Activated B cell treated with CpG ODN at 0.5 μM for 24 hours (primary cell): ENCODE data around the gene RTF1. TPM values are rescaled to one million over a fixed set of nuclear protein-coding genes. Genes with fewer than 3 reads are reported as not detected.

Experiments used
- ATAC-seq: fragments of 200-7000 bp; cut with Tn5 transposase; one replicate; pipeline ENCODE4 v1.10.0; 2021; ENCODE audit warnings: low read depth, mild to moderate bottlenecking, moderate library complexity
- CTCF ChIA-PET: fragments of 350-600 bp; sonication (Branson Sonifier 250); formaldehyde crosslinking; loops from one replicate; lab custom pipeline; 2021; ENCODE audit warnings: antibody characterized with exemption; lab: Charles Lee
- POLR2A ChIA-PET: fragments of 350-600 bp; sonication (Branson Sonifier 250); formaldehyde crosslinking; loops from one replicate; lab custom pipeline; 2021; ENCODE audit warnings: antibody characterized with exemption; lab: Charles Lee
- DNase-seq: peaks from one replicate; pipeline ENCODE4 v3.0.0; 2022
- H3K27ac Mint-ChIP-seq: one replicate; pipeline ENCODE4 v1.8.0; 2020; ENCODE audit warnings: mixed read lengths
- H3K27me3 Mint-ChIP-seq: one replicate; pipeline ENCODE4 v1.8.0; 2021; ENCODE audit warnings: mixed read lengths
- H3K36me3 Mint-ChIP-seq: one replicate; pipeline ENCODE4 v1.8.0; 2021; ENCODE audit warnings: low read depth, mixed read lengths
- H3K4me1 Mint-ChIP-seq: one replicate; pipeline ENCODE4 v1.8.0; 2021; ENCODE audit warnings: mixed read lengths
- H3K4me3 Mint-ChIP-seq: one replicate; pipeline ENCODE4 v1.8.0; 2020; ENCODE audit warnings: mild to moderate bottlenecking, mixed read lengths
- H3K9me3 Mint-ChIP-seq: one replicate; pipeline ENCODE4 v1.8.0; 2020; ENCODE audit warnings: mixed read lengths
- CTCF ChIP-seq: fragments of 200-600 bp; IDR thresholded peaks from one replicate; pipeline ENCODE4 v1.8.0; 2022; ENCODE audit warnings: antibody characterized with exemption, mild to moderate bottlenecking
- intact Hi-C: fragments of 100-400 bp; cut with micrococcal nuclease; formaldehyde crosslinking; loops from one replicate; pipeline ENCODE4 v1.15.1; 2024
- total RNA-seq: library from RNA; stranded (reverse); gene quantifications from 2 replicates; pipeline ENCODE4 v1.2.3, GENCODE V29; 2022

RTF1 gene
- total RNA-seq, 1 donor from 2014 or later: 37.2 TPM

- TF ChIP-seq CTCF: no peak
- Mint-ChIP-seq H3K36me3 (peaks cover 42% of the 10 kb centered on the region), H3K27me3 (no peaks in the 10 kb centered on the region), H3K27ac (peak overlapping the region; percentile 73), H3K4me3 (no peak overlapping the region), H3K4me1 (peaks cover 19% of the 10 kb centered on the region), H3K9me3 (no peaks in the 10 kb centered on the region)
- ATAC-seq (no peak), DNase-seq (no peak)
- ChIA-PET POLR2A (interaction anchor here (0.5 to 1.1 kb wide), 4 partner anchors 8 to 70 kb away, joined by 3 to 4 read pairs (median 3); no protein-coding TSS in a partner anchor), CTCF (no interaction called here)
- intact Hi-C loops: loop anchor here (2.0 kb wide), 1 partner anchor 15 kb away; no protein-coding TSS in a partner anchor
Observed at GRCh38 chr15:41482110-41482877, 65.4 kb downstream of the RTF1 start.

- POLR2A ChIA-PET: interaction anchor here (0.5 kb wide), 1 partner anchor 69 kb away, joined by 3 read pairs; no protein-coding TSS in a partner anchor
- DNase-seq (no peak), ATAC-seq (peak; percentile 85)
- intact Hi-C loops: loop anchor here (1.0 to 2.0 kb wide), 2 partner anchors 10 to 16 kb away; partner anchors contain the start of gene ITPKA
- Mint-ChIP-seq H3K27me3 (peaks cover 3% of the 10 kb centered on the region), H3K4me1 (peaks cover 19% of the 10 kb centered on the region), H3K27ac (peak overlapping the region; percentile 73), H3K4me3 (no peak overlapping the region), H3K9me3 (no peaks in the 10 kb centered on the region), H3K36me3 (peaks cover 37% of the 10 kb centered on the region)
- no peak for TF ChIP-seq CTCF
- CTCF ChIA-PET: interaction anchor here (0.6 kb wide), 1 partner anchor 300 kb away, joined by 3 read pairs; no protein-coding TSS in a partner anchor
Observed at GRCh38 chr15:41483115-41483514, 66.2 kb downstream of the RTF1 start.

GRCh38 chr15:41483519-41483918, 66.6 kb downstream of the RTF1 start:
- CTCF ChIA-PET: interaction anchor here (0.6 kb wide), 1 partner anchor 299 kb away, joined by 3 read pairs; no protein-coding TSS in a partner anchor
- peaks cover 34% of the 10 kb centered on the region for H3K36me3 Mint-ChIP-seq
- peaks cover 19% of the 10 kb centered on the region for H3K4me1 Mint-ChIP-seq
- DNase-seq (no peak), ATAC-seq (peak; percentile 33)
- POLR2A ChIA-PET: interaction anchor here (0.8 kb wide), 1 partner anchor 10 kb away, joined by 3 read pairs; the partner anchor contains the start of gene ITPKA
- peak overlapping the region; percentile 73 for H3K27ac Mint-ChIP-seq
- no peak overlapping the region for H3K4me3 Mint-ChIP-seq
- no peak for TF ChIP-seq CTCF
- intact Hi-C loops: loop anchor here (1.0 to 2.0 kb wide), 2 partner anchors 10 to 17 kb away; partner anchors contain the start of gene ITPKA
- peaks cover 3% of the 10 kb centered on the region for H3K27me3 Mint-ChIP-seq
- H3K9me3 Mint-ChIP-seq: no peaks in the 10 kb centered on the region

GRCh38 chr15:41484937-41485625, 68.2 kb downstream of the RTF1 start:
- H3K27ac Mint-ChIP-seq: no peak overlapping the region
- CTCF ChIA-PET: no interaction called here
- intact Hi-C loops: no loop called here
- no peaks in the 10 kb centered on the region for H3K9me3 Mint-ChIP-seq
- peaks cover 19% of the 10 kb centered on the region for H3K4me1 Mint-ChIP-seq
- POLR2A ChIA-PET: no interaction called here
- H3K27me3 Mint-ChIP-seq: peaks cover 3% of the 10 kb centered on the region
- no peak for TF ChIP-seq CTCF
- H3K4me3 Mint-ChIP-seq: no peak overlapping the region
- ATAC-seq: no peak
- H3K36me3 Mint-ChIP-seq: peaks cover 20% of the 10 kb centered on the region
- no peak for DNase-seq

GRCh38 chr15:41486286-41486685, 69.4 kb downstream of the RTF1 start:
- intact Hi-C loops: no loop called here
- H3K27me3 Mint-ChIP-seq: peaks cover 8% of the 10 kb centered on the region
- no peak overlapping the region for H3K27ac Mint-ChIP-seq
- no peak overlapping the region for H3K4me3 Mint-ChIP-seq
- H3K4me1 Mint-ChIP-seq: peaks cover 19% of the 10 kb centered on the region
- no peak for DNase-seq
- no peak for ATAC-seq
- CTCF ChIA-PET: no interaction called here
- no peak for TF ChIP-seq CTCF
- H3K9me3 Mint-ChIP-seq: no peaks in the 10 kb centered on the region
- peaks cover 8% of the 10 kb centered on the region for H3K36me3 Mint-ChIP-seq
- POLR2A ChIA-PET: no interaction called here
